MM.1S (cell line): ENCODE data around the gene RBKS.

Experiments used
- DNase-seq: peaks from one replicate; pipeline ENCODE4 v3.0.0-alpha.2; 2015
- H2AFZ ChIP-seq: fragments of 300-600 bp; sonication (generic); 2 replicates; pipeline ENCODE4 v1.6.0; 2016; ENCODE audit warnings: antibody characterized with exemption, low read length
- H3F3A ChIP-seq: fragments of 300-600 bp; sonication (generic); 2 replicates; pipeline ENCODE4 v1.6.1; 2016; ENCODE audit warnings: mild to moderate bottlenecking, antibody characterized with exemption, low read length, moderate library complexity, mixed read lengths; ENCODE audit not compliant: insufficient read depth
- H3K27ac ChIP-seq: fragments of 300-600 bp; sonication (generic); 2 replicates; pipeline ENCODE4 v1.5.1; 2016; ENCODE audit warnings: mild to moderate bottlenecking, low read length
- H3K27me3 ChIP-seq: fragments of 300-600 bp; sonication (generic); replicated peaks from 2 replicates; pipeline ENCODE4 v1.6.0; 2016; ENCODE audit warnings: low read length; ENCODE audit not compliant: insufficient read depth
- H3K36me3 ChIP-seq: fragments of 300-600 bp; sonication (generic); replicated peaks from 2 replicates; pipeline ENCODE4 v1.6.1; 2016; ENCODE audit warnings: mild to moderate bottlenecking, low read length, mixed read lengths; ENCODE audit not compliant: insufficient read depth
- H3K4me1 ChIP-seq: fragments of 300-600 bp; sonication (generic); 2 replicates; pipeline ENCODE4 v1.6.1; 2016; ENCODE audit warnings: low read length, mixed read lengths
- H3K4me2 ChIP-seq: fragments of 300-600 bp; sonication (generic); 2 replicates; pipeline ENCODE4 v1.6.0; 2016; ENCODE audit warnings: low read depth, low read length
- H3K4me3 ChIP-seq: fragments of 300-600 bp; sonication (generic); 2 replicates; pipeline ENCODE4 v1.5.1; 2016; ENCODE audit warnings: low read length, mixed read lengths
- H3K79me2 ChIP-seq: fragments of 300-600 bp; sonication (generic); 2 replicates; pipeline ENCODE4 v1.6.1; 2016; ENCODE audit warnings: mixed run types, low read length, mixed read lengths
- H3K9ac ChIP-seq: fragments of 300-600 bp; sonication (generic); 2 replicates; pipeline ENCODE4 v1.6.1; 2016; ENCODE audit warnings: low read length, mixed read lengths
- H3K9me2 ChIP-seq: fragments of 300-600 bp; sonication (generic); replicated peaks from 2 replicates; pipeline ENCODE4 v1.6.1; 2016; ENCODE audit warnings: mild to moderate bottlenecking, low read length, mixed read lengths; ENCODE audit not compliant: insufficient read depth
- H3K9me3 ChIP-seq: fragments of 300-600 bp; sonication (generic); replicated peaks from 2 replicates; pipeline ENCODE4 v1.6.1; 2016; ENCODE audit warnings: mild to moderate bottlenecking, low read length, mixed read lengths; ENCODE audit not compliant: insufficient read depth
- H4K20me1 ChIP-seq: fragments of 300-600 bp; sonication (generic); 2 replicates; pipeline ENCODE4 v1.6.1; 2016; ENCODE audit warnings: mild to moderate bottlenecking, low read length, moderate library complexity, mixed read lengths; ENCODE audit not compliant: insufficient read depth
- CTCF ChIP-seq: fragments of 300-600 bp; sonication (generic); IDR thresholded peaks from 2 replicates; pipeline ENCODE4 v1.5.1; 2016; ENCODE audit warnings: antibody characterized with exemption, low read length, mixed read lengths
- EZH2 ChIP-seq: fragments of 300-600 bp; sonication (generic); optimal IDR thresholded peaks from 2 replicates; pipeline ENCODE3; 2017; ENCODE audit warnings: low read depth, mild to moderate bottlenecking, antibody characterized with exemption, low read length, mixed read lengths
- EZH2phosphoT487 ChIP-seq: fragments of 300-600 bp; sonication (generic); IDR thresholded peaks from 2 replicates; pipeline ENCODE4 v1.6.1; 2018; ENCODE audit warnings: antibody characterized with exemption, low read length

Gene RBKS

GRCh38 chr2:27901234-27901633 lies 11.0 kb upstream of the RBKS start:
- no peak overlapping the region for H2AFZ ChIP-seq
- DNase-seq: no peak
- TF ChIP-seq EZH2 (no peak), CTCF (no peak), EZH2phosphoT487 (no peak)

GRCh38 chr2:27897717-27898116 lies 7.5 kb upstream of the RBKS start:
- H2AFZ ChIP-seq: no peak overlapping the region
- no peaks in the 10 kb centered on the region for H3K4me1 ChIP-seq
- TF ChIP-seq EZH2phosphoT487: no peak
- no peak for TF ChIP-seq EZH2
- no peak for TF ChIP-seq CTCF
- H3K4me3 ChIP-seq: no peak overlapping the region
- H3K9me2 ChIP-seq: no peaks in the 10 kb centered on the region
- no peaks in the 10 kb centered on the region for H3K36me3 ChIP-seq
- H3K9me3 ChIP-seq: no peaks in the 10 kb centered on the region
- H3K79me2 ChIP-seq: no peaks in the 10 kb centered on the region
- no peak overlapping the region for H3K9ac ChIP-seq
- no peaks in the 10 kb centered on the region for H3F3A ChIP-seq
- H3K4me2 ChIP-seq: no peak overlapping the region
- H3K27ac ChIP-seq: no peak overlapping the region
- H3K27me3 ChIP-seq: no peaks in the 10 kb centered on the region
- DNase-seq: no peak
- H4K20me1 ChIP-seq: no peaks in the 10 kb centered on the region

More at GRCh38 chr2:27901234-27901633, 11.0 kb upstream of the RBKS start:
- Histone ChIP-seq H3K79me2 (no peaks in the 10 kb centered on the region), H4K20me1 (no peaks in the 10 kb centered on the region), H3K4me1 (no peaks in the 10 kb centered on the region), H3K27me3 (no peaks in the 10 kb centered on the region), H3F3A (no peaks in the 10 kb centered on the region), H3K27ac (no peak overlapping the region), H3K9me3 (no peaks in the 10 kb centered on the region), H3K9ac (no peak overlapping the region), H3K36me3 (no peaks in the 10 kb centered on the region), H3K4me2 (no peak overlapping the region), H3K4me3 (no peak overlapping the region), H3K9me2 (no peaks in the 10 kb centered on the region)

GRCh38 chr2:27893006-27893405 lies 2.8 kb upstream of the RBKS start:
- H3K79me2 ChIP-seq: no peaks in the 10 kb centered on the region
- no peaks in the 10 kb centered on the region for H4K20me1 ChIP-seq
- no peak overlapping the region for H3K27ac ChIP-seq
- no peak for DNase-seq
- no peaks in the 10 kb centered on the region for H3K9me2 ChIP-seq
- H3K9ac ChIP-seq: no peak overlapping the region
- no peak overlapping the region for H3K4me2 ChIP-seq
- H3K27me3 ChIP-seq: no peaks in the 10 kb centered on the region
- TF ChIP-seq EZH2: no peak
- no peak for TF ChIP-seq EZH2phosphoT487
- TF ChIP-seq CTCF: no peak
- H3F3A ChIP-seq: peaks cover 6% of the 10 kb centered on the region
- no peaks in the 10 kb centered on the region for H3K9me3 ChIP-seq
- no peak overlapping the region for H2AFZ ChIP-seq
- no peak overlapping the region for H3K4me3 ChIP-seq
- 0 out of 2 replicates have a peak, but pooled peaks cover 5% of the 10 kb centered on the region for H3K4me1 ChIP-seq
- no peaks in the 10 kb centered on the region for H3K36me3 ChIP-seq
